ENCODE measurements around the gene NUP93. TPM values are rescaled to one million over a fixed set of nuclear protein-coding genes. Genes with fewer than 3 reads are reported as not detected.

Gene NUP93
- total RNA-seq, 4 donors from 2014 or later, result 21.6 to 55.5 (median 37.7) TPM

GRCh38 chr16:56722200-56722842 is 7.6 kb upstream of the NUP93 start:
- DNase-seq (ENCODE audit: low spot score), result no peak
- TF ChIP-seq CTCF (IDR thresholded peaks at IDR 0.05), result no peak
- no peak for ATAC-seq (ENCODE audit: low FRiP score)

- no peak for ATAC-seq (ENCODE audit: low FRiP score)
- TF ChIP-seq CTCF (IDR thresholded peaks at IDR 0.05), result no peak
- DNase-seq (ENCODE audit: low spot score), result no peak
These were observed 5.7 kb upstream of the NUP93 start for GRCh38 chr16:56724191-56724590.

- DNase-seq (ENCODE audit: low spot score) (no peak), ATAC-seq (ENCODE audit: low FRiP score) (no peak)
- TF ChIP-seq CTCF (IDR thresholded peaks at IDR 0.05), result no peak
These were observed 3.6 kb upstream of the NUP93 start for GRCh38 chr16:56726283-56726682.

GRCh38 chr16:56726926-56727325 is 3.0 kb upstream of the NUP93 start:
- no peak for TF ChIP-seq CTCF (IDR thresholded peaks at IDR 0.05)
- DNase-seq (ENCODE audit: low spot score), result no peak
- no peak for ATAC-seq (ENCODE audit: low FRiP score)

- no peak for TF ChIP-seq CTCF (IDR thresholded peaks at IDR 0.05)
- DNase-seq (ENCODE audit: low spot score), result no peak
- ATAC-seq (ENCODE audit: low FRiP score), result no peak
These were observed 1.9 kb upstream of the NUP93 start for GRCh38 chr16:56728027-56728426.

GRCh38 chr16:56728980-56729734 is 772 bp upstream of the NUP93 start:
- TF ChIP-seq CTCF (IDR thresholded peaks at IDR 0.05), result no peak
- DNase-seq (ENCODE audit: low spot score) (no peak), ATAC-seq (ENCODE audit: low FRiP score) (no peak)

GRCh38 chr16:56732366-56732765 is 2.4 kb downstream of the NUP93 start:
- ATAC-seq (ENCODE audit: low FRiP score), result no peak
- no peak for TF ChIP-seq CTCF (IDR thresholded peaks at IDR 0.05)
- DNase-seq (ENCODE audit: low spot score), result no peak
